Transverse colon (tissue), 4 donors: Measurements from ENCODE around the gene CYP1A2. TPM values are rescaled to one million over a fixed set of nuclear protein-coding genes. Genes with fewer than 3 reads are reported as not detected.

Experiments used
- DNase-seq: peaks from one replicate; pipeline ENCODE4 v3.0.0-alpha.2; 2019
- H3K27ac ChIP-seq, 4 donors: fragments of 200-600 bp; sonication (generic); 2 replicates each; pipeline ENCODE4 v1.5.1; 2016 to 2018; ENCODE audit warnings: inconsistent platforms in 4 of 4
- H3K27me3 ChIP-seq: fragments of 200-600 bp; sonication (generic); 2 replicates; pipeline ENCODE4 v1.5.1; 2017; ENCODE audit warnings: inconsistent platforms
- H3K36me3 ChIP-seq, 4 donors: fragments of 200-600 bp; sonication (generic); 2 replicates each; pipeline ENCODE4 v1.5.1; 2017 to 2019; ENCODE audit warnings: inconsistent platforms in 4 of 4
- H3K4me1 ChIP-seq, 4 donors: fragments of 200-600 bp; sonication (generic); 2 replicates each; pipeline ENCODE4 v1.5.1; 2017 to 2020; ENCODE audit warnings: inconsistent platforms in 4 of 4
- H3K4me3 ChIP-seq, 4 donors: fragments of 200-600 bp; sonication (generic); 1 replicate in 1 of 4; 2 replicates in 3 of 4; pipeline versions ENCODE4 v1.5.1 to v1.6.1; 2017 to 2019; ENCODE audit warnings: inconsistent platforms in 4 of 4
- H3K9me3 ChIP-seq, 2 donors: fragments of 200-600 bp; sonication (generic); 2 replicates each; pipeline ENCODE4 v1.5.1; 2017 to 2019; ENCODE audit warnings: inconsistent platforms in 2 of 2
- CTCF ChIP-seq, 5 experiments: fragments of 200-600 bp in 3 of 5; fragments of 450-650 bp in 2 of 5; sonication (generic) in 3 of 5; IDR thresholded peaks; 1 replicate in 2 of 5; 2 replicates in 3 of 5; pipeline ENCODE4 v1.5.1; 2016 to 2017; ENCODE audit warnings: antibody characterized with exemption in 5 of 5, inconsistent platforms in 3 of 5, mild to moderate bottlenecking in 2 of 5, moderate library complexity in 1 of 5
- EP300 ChIP-seq: sonication (generic); formaldehyde crosslinking; IDR thresholded peaks from one replicate; pipeline ENCODE4 v1.6.1; 2017; ENCODE audit warnings: antibody characterized with exemption, low read depth
- POLR2A ChIP-seq: fragments of 450-650 bp; IDR thresholded peaks from one replicate; pipeline ENCODE4 v1.6.1; 2016; ENCODE audit warnings: antibody characterized with exemption, mild to moderate bottlenecking, moderate library complexity
- POLR2AphosphoS5 ChIP-seq, 3 donors: sonication (generic); formaldehyde crosslinking; IDR thresholded peaks; one replicate each; pipeline ENCODE4 v1.6.1; 2016; ENCODE audit warnings: antibody characterized with exemption in 3 of 3
- WGBS, 2 donors: methylation state at CpG; one replicate each; pipeline ENCODE4 v1.1.5; 2018; ENCODE audit warnings: low coverage in 1 of 2; 5-methylcytosine and 5-hydroxymethylcytosine counted together
- in situ Hi-C, 4 donors: fragments of 200-750 bp; cut with MboI; loops; one replicate each; pipeline versions ENCODE4 v1.15.0 to v1.15.1; 2017; ENCODE audit warnings: low sequenced_read_pairs in 3 of 4, low pct_ligation_motif_present in 1 of 4, low pct_unique_long_range_greater_than_20kb in 1 of 4
- intact Hi-C: fragments of 100-400 bp; cut with DNase I; formaldehyde crosslinking; loops from one replicate; pipeline ENCODE4 v1.15.1; 2023; ENCODE audit warnings: low total_unique reads
- total RNA-seq, 4 donors: library from RNA; depleted of rRNA; stranded (reverse); fragments of >200 nt; gene quantifications; one replicate each; pipeline ENCODE4 v1.1.0, GENCODE V29; 2016

CYP1A2 gene
- total RNA-seq, 4 donors from 2014 or later: not detected

- intact Hi-C loops (no loop called here), in situ Hi-C loops (no loop called here)
- H3K27me3 ChIP-seq: no peaks in the 10 kb centered on the region
- no peak overlapping the region for H3K4me3 ChIP-seq
- H3K27ac ChIP-seq: peak overlapping the region in 2 of 4 donors; percentile 20 to 27
- no peaks in the 10 kb centered on the region for H3K9me3 ChIP-seq
- no peak for DNase-seq
- peaks cover 38 to 64% (median 48%) of the 10 kb centered on the region in 4 donors for H3K4me1 ChIP-seq
- H3K36me3 ChIP-seq: no peaks in the 10 kb centered on the region
- 55 to 100% methylated on average over 2 to 12 of the region's 12 CpGs for WGBS, 2 donors
- no peak for TF ChIP-seq POLR2A
- no peak for TF ChIP-seq EP300
- no peak for TF ChIP-seq POLR2AphosphoS5 (IDR thresholded peaks at IDR 0.05)
- TF ChIP-seq CTCF (IDR thresholded peaks at IDR 0.05): no peak
Measured at GRCh38 chr15:74792227-74793016, 43.8 kb downstream of the CYP1A2 start.

- no peak for TF ChIP-seq POLR2A
- TF ChIP-seq CTCF (IDR thresholded peaks at IDR 0.05): peak in 2 of 5 experiments; percentile 13 to 14
- in situ Hi-C loops: no loop called here
- Histone ChIP-seq H3K27ac (peak overlapping the region in 2 of 4 donors; percentile 20 to 28), H3K9me3 (no peaks in the 10 kb centered on the region), H3K4me1 (peaks cover 32 to 64% (median 43%) of the 10 kb centered on the region in 4 donors), H3K36me3 (no peaks in the 10 kb centered on the region), H3K27me3 (no peaks in the 10 kb centered on the region), H3K4me3 (no peak overlapping the region)
- intact Hi-C loops: no loop called here
- peak; percentile 59 for DNase-seq
- WGBS, 2 donors: 65 to 76% methylated on average over 4 to 12 of the region's 12 CpGs
Measured at GRCh38 chr15:74793135-74794028, 44.7 kb downstream of the CYP1A2 start.

- Histone ChIP-seq H3K4me3 (no peak overlapping the region), H3K27me3 (no peaks in the 10 kb centered on the region), H3K9me3 (no peaks in the 10 kb centered on the region), H3K4me1 (peaks cover 22 to 64% (median 35%) of the 10 kb centered on the region in 4 donors), H3K36me3 (no peaks in the 10 kb centered on the region), H3K27ac (no peak overlapping the region)
- in situ Hi-C loops: no loop called here
- intact Hi-C loops: no loop called here
- WGBS, 2 donors: 78% methylated on average over 6 of the region's 9 CpGs; no CpG with 5 or more reads in 1 of the 2 donors
- TF ChIP-seq POLR2AphosphoS5 (IDR thresholded peaks at IDR 0.05): no peak
- no peak for TF ChIP-seq EP300
- TF ChIP-seq CTCF (IDR thresholded peaks at IDR 0.05): no peak
- TF ChIP-seq POLR2A: no peak
- no peak for DNase-seq
Measured at GRCh38 chr15:74794248-74794969, 45.8 kb downstream of the CYP1A2 start.

- H3K4me3 ChIP-seq: no peak overlapping the region
- no peaks in the 10 kb centered on the region for H3K27me3 ChIP-seq
- no peak overlapping the region for H3K27ac ChIP-seq
- 94% methylated on average over 9 of the region's 9 CpGs; no CpG with 5 or more reads in 1 of the 2 donors for WGBS, 2 donors
- DNase-seq: no peak
- peaks cover 20 to 64% (median 35%) of the 10 kb centered on the region in 4 donors for H3K4me1 ChIP-seq
- TF ChIP-seq POLR2A (no peak), POLR2AphosphoS5 (IDR thresholded peaks at IDR 0.05) (no peak), EP300 (no peak), CTCF (IDR thresholded peaks at IDR 0.05) (no peak)
- no peaks in the 10 kb centered on the region for H3K9me3 ChIP-seq
- H3K36me3 ChIP-seq: no peaks in the 10 kb centered on the region
- intact Hi-C loops: no loop called here
- in situ Hi-C loops: no loop called here
Measured at GRCh38 chr15:74794970-74795349, 46.3 kb downstream of the CYP1A2 start.
